ENCODE results near the gene MEGF6.

Gene MEGF6

GRCh38 chr1:3599816-3600215 is 11.5 kb downstream of the MEGF6 start:
- H3K27ac ChIP-seq, result no peak overlapping the region
- TF ChIP-seq, protein P1, sequence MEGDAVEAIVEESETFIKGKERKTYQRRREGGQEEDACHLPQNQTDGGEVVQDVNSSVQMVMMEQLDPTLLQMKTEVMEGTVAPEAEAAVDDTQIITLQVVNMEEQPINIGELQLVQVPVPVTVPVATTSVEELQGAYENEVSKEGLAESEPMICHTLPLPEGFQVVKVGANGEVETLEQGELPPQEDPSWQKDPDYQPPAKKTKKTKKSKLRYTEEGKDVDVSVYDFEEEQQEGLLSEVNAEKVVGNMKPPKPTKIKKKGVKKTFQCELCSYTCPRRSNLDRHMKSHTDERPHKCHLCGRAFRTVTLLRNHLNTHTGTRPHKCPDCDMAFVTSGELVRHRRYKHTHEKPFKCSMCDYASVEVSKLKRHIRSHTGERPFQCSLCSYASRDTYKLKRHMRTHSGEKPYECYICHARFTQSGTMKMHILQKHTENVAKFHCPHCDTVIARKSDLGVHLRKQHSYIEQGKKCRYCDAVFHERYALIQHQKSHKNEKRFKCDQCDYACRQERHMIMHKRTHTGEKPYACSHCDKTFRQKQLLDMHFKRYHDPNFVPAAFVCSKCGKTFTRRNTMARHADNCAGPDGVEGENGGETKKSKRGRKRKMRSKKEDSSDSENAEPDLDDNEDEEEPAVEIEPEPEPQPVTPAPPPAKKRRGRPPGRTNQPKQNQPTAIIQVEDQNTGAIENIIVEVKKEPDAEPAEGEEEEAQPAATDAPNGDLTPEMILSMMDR (conservative IDR thresholded peaks at IDR 0.05), result no peak
- TF ChIP-seq ZFX (IDR thresholded peaks at IDR 0.05), result no peak

- TF ChIP-seq ZFX (IDR thresholded peaks at IDR 0.05), result no peak
- TF ChIP-seq, protein P1 (conservative IDR thresholded peaks at IDR 0.05), result no peak
- H3K27ac ChIP-seq, result no peak overlapping the region
Observed at GRCh38 chr1:3599286-3599811, 12.0 kb downstream of the MEGF6 start.

GRCh38 chr1:3598522-3599285 is 12.6 kb downstream of the MEGF6 start:
- H3K27ac ChIP-seq, result no peak overlapping the region

GRCh38 chr1:3598051-3598491 is 13.2 kb downstream of the MEGF6 start:
- H3K27ac ChIP-seq, result no peak overlapping the region

More at GRCh38 chr1:3598522-3599285, 12.6 kb downstream of the MEGF6 start:
- no peak for TF ChIP-seq ZFX (IDR thresholded peaks at IDR 0.05)
- TF ChIP-seq, protein P1 (conservative IDR thresholded peaks at IDR 0.05), result no peak

GRCh38 chr1:3597599-3597964 is 13.7 kb downstream of the MEGF6 start:
- no peak overlapping the region for H3K27ac ChIP-seq
- TF ChIP-seq, protein P1 (conservative IDR thresholded peaks at IDR 0.05), result no peak
- no peak for TF ChIP-seq ZFX (IDR thresholded peaks at IDR 0.05)

More at GRCh38 chr1:3598051-3598491, 13.2 kb downstream of the MEGF6 start:
- TF ChIP-seq ZFX (IDR thresholded peaks at IDR 0.05), result no peak

DNA sequence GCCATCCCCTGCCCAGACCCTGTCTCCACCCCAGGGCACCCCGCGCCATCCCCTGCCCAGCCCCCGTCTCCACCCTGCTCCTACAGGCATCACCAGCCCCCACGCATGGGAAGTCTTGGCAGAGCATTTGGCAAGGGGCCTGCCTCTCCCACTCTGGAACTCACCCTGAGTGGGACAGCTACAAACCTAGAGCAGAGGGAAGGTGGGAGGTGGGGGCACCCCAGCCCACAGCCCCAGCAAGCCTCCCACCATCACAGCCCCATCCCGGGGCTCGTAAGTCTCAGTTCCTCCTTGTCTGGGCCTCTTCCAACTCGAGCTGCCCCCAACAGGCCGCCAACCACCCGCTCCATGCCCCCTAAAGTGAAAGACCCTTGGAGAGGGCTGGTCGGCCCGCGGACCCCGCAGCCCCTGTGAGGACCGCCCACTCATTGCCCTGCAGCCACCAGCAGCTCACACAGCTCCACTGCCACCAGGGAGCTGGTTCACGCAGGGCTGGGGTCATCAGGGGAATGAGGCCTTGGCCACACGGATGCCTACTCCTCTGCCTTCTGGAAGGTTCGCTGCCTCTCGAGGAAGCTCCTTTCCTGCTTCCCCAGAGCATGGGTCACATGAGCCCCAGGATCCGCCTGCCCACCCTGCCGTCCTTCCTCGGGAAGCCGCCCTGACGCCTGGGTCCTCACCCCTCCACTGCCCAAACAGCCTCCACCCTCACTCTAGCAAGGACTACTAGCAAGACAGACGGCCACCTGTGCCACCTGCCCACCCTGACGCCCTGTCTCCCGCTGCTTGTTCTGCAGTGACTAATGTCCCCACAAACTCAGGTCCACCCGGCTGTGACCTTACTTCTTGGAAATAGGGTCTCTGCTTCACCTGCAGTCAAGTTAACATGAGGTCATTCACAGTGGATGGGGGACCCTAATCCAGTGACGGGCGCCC is 14.4 kb downstream of the MEGF6 start:
- TF ChIP-seq ZFX (IDR thresholded peaks at IDR 0.05), result no peak
- TF ChIP-seq, protein P1 (conservative IDR thresholded peaks at IDR 0.05), result no peak
- H3K27ac ChIP-seq, result no peak overlapping the region

GRCh38 chr1:3595949-3596348 is 15.4 kb downstream of the MEGF6 start:
- H3K27ac ChIP-seq, result no peak overlapping the region
- TF ChIP-seq, protein P1 (conservative IDR thresholded peaks at IDR 0.05), result no peak
